Measurements from ENCODE around the gene RGS3.

DNA sequence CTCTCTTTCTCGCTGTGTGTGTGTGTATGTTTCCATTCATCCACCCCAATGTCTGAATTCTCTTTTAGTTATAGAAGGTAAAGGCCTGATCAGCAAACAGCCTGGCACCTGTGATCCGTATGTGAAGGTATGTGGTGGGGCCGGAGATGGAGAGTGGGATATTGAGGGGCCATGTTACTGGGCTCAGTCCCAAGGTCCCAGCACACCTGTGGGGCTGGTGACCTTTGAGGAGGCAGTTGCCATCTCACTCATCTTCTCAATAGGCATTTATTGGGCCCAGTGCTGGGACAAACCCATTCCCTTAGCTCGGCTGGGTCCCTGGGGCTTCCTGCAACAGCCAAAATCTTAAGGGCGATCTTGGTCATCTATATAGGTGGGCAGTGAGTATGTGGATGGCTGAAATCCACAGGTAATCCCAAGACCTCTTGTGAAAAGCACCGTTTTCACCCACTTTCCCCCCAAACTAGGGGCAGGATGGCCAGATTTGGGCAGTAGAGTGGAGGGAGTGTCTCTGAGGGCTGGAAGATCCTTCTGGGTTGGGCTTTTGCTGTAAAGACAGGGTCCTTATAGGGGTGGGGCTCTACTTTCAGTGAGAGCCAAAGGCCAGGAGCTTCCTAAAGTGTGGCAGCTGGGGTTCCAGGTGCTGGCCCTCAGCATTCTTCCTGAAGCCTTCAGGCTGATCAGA lies 19.6 kb downstream of the RGS3 start:
- TF ChIP-seq, protein P1, sequence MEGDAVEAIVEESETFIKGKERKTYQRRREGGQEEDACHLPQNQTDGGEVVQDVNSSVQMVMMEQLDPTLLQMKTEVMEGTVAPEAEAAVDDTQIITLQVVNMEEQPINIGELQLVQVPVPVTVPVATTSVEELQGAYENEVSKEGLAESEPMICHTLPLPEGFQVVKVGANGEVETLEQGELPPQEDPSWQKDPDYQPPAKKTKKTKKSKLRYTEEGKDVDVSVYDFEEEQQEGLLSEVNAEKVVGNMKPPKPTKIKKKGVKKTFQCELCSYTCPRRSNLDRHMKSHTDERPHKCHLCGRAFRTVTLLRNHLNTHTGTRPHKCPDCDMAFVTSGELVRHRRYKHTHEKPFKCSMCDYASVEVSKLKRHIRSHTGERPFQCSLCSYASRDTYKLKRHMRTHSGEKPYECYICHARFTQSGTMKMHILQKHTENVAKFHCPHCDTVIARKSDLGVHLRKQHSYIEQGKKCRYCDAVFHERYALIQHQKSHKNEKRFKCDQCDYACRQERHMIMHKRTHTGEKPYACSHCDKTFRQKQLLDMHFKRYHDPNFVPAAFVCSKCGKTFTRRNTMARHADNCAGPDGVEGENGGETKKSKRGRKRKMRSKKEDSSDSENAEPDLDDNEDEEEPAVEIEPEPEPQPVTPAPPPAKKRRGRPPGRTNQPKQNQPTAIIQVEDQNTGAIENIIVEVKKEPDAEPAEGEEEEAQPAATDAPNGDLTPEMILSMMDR (IDR thresholded peaks at IDR 0.05): no peak
- no peak for TF ChIP-seq POLR2A (IDR thresholded peaks at IDR 0.05)
